ENCODE results near the gene PTPRD.

PTPRD gene

DNA sequence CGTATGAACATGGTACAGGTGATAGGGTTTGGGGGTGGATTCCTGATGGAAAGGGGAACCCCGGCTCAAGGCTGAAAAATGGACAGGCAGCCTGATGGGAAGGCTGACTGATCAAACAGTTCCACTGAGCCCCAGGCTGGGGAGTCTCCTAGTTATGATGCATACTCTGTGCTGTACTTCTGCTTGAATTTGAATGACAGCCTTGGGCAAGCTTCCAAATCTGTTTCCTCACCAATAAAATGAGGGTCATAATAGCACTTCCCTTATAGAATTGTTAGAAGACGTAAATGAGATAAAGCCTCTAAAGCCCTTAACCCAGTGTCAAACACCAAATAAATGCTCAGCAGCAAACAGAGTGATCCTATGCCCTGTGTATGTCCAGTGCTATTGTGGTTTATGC lies 2334.8 kb downstream of the PTPRD start:
- Histone ChIP-seq H3K36me3 (ENCODE audit: low read length) (no peaks in the 10 kb centered on the region), H3K27me3 (ENCODE audit: low read length) (no peaks in the 10 kb centered on the region), H3K27ac (ENCODE audit: low read depth, low read length) (no peak overlapping the region), H3K4me3 (ENCODE audit: insufficient read depth, low read length, poor library complexity, severe bottlenecking) (no peak overlapping the region), H3K79me2 (ENCODE audit: insufficient read depth, low read length) (no peaks in the 10 kb centered on the region), H3F3A (ENCODE audit: insufficient read depth) (no peaks in the 10 kb centered on the region), H3K4me2 (ENCODE audit: low read depth, low read length, poor library complexity, severe bottlenecking) (no peak overlapping the region), H3K9me3 (ENCODE audit: insufficient read depth, low read length) (no peaks in the 10 kb centered on the region; the same call in 1 of the 2 replicates), H3K9ac (ENCODE audit: low read length) (no peak overlapping the region), H3K9me2 (replicated peaks; ENCODE audit: insufficient read depth, low read length) (no peaks in the 10 kb centered on the region), H4K20me1 (ENCODE audit: low read depth, low read length) (no peaks in the 10 kb centered on the region), H2AFZ (ENCODE audit: low read depth, low read length, severe bottlenecking) (no peak overlapping the region)
- TF ChIP-seq, protein P1, sequence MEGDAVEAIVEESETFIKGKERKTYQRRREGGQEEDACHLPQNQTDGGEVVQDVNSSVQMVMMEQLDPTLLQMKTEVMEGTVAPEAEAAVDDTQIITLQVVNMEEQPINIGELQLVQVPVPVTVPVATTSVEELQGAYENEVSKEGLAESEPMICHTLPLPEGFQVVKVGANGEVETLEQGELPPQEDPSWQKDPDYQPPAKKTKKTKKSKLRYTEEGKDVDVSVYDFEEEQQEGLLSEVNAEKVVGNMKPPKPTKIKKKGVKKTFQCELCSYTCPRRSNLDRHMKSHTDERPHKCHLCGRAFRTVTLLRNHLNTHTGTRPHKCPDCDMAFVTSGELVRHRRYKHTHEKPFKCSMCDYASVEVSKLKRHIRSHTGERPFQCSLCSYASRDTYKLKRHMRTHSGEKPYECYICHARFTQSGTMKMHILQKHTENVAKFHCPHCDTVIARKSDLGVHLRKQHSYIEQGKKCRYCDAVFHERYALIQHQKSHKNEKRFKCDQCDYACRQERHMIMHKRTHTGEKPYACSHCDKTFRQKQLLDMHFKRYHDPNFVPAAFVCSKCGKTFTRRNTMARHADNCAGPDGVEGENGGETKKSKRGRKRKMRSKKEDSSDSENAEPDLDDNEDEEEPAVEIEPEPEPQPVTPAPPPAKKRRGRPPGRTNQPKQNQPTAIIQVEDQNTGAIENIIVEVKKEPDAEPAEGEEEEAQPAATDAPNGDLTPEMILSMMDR (IDR thresholded peaks at IDR 0.05; ENCODE audit: insufficient read depth, low read length, poor library complexity, severe bottlenecking), result no peak

DNA sequence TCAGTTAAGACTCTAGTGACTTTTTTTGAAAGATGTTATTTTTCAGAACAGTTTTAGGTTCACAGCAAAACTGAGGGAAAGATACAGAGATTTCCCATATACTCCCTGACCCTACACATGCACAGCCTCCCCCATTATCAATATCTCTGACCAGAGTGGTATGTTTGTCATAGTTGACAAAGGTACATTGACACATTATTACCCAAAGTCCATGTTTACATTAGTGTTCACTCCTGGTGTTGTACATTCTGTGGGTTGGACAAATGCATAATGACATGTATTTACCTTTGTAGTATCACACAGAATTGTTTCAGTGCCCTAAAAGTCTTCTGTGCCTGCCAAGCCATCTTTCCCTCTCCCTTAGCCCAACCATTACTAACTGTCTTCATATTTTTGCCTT lies 2342.6 kb downstream of the PTPRD start:
- no peaks in the 10 kb centered on the region; the same call in 1 of the 2 replicates for H3K9me3 ChIP-seq (ENCODE audit: insufficient read depth, low read length)
- H4K20me1 ChIP-seq (ENCODE audit: low read depth, low read length), result no peaks in the 10 kb centered on the region
- no peak overlapping the region for H2AFZ ChIP-seq (ENCODE audit: low read depth, low read length, severe bottlenecking)
- no peaks in the 10 kb centered on the region for H3K36me3 ChIP-seq (ENCODE audit: low read length)
- no peaks in the 10 kb centered on the region for H3F3A ChIP-seq (ENCODE audit: insufficient read depth)
- no peak overlapping the region for H3K9ac ChIP-seq (ENCODE audit: low read length)
- no peaks in the 10 kb centered on the region for H3K79me2 ChIP-seq (ENCODE audit: insufficient read depth, low read length)
- H3K27me3 ChIP-seq (ENCODE audit: low read length), result no peaks in the 10 kb centered on the region
- H3K9me2 ChIP-seq (replicated peaks; ENCODE audit: insufficient read depth, low read length), result no peaks in the 10 kb centered on the region
- H3K27ac ChIP-seq (ENCODE audit: low read depth, low read length), result no peak overlapping the region
- TF ChIP-seq, protein P1 (IDR thresholded peaks at IDR 0.05; ENCODE audit: insufficient read depth, low read length, poor library complexity, severe bottlenecking), result no peak
- TF ChIP-seq EZH2phosphoT487 (conservative IDR thresholded peaks at IDR 0.05; ENCODE audit: low read length), result no peak
- no peak overlapping the region for H3K4me2 ChIP-seq (ENCODE audit: low read depth, low read length, poor library complexity, severe bottlenecking)
- H3K4me3 ChIP-seq (ENCODE audit: insufficient read depth, low read length, poor library complexity, severe bottlenecking), result no peak overlapping the region

DNA sequence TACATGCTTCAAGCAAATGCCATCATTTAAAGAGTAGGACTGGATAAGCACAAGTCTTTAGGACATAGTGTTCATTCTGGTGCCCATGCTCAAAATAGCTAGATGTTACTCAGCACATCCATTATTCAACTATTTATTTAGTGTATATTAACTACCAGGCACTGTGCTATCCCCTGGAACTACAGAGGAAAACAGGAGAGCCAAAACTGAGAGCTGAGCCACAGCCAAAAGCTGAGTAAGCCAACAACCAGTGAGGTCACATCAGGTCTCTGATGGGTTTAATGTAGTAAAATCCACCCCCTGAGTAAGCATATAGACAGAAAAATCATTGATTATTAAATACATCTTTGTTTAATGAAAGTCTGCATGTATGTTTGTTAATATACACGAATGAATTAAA lies 2343.9 kb downstream of the PTPRD start:
- Histone ChIP-seq H2AFZ (ENCODE audit: low read depth, low read length, severe bottlenecking) (no peak overlapping the region), H3K79me2 (ENCODE audit: insufficient read depth, low read length) (no peaks in the 10 kb centered on the region), H3K27ac (ENCODE audit: low read depth, low read length) (no peak overlapping the region), H4K20me1 (ENCODE audit: low read depth, low read length) (no peaks in the 10 kb centered on the region), H3K27me3 (ENCODE audit: low read length) (no peaks in the 10 kb centered on the region), H3K9ac (ENCODE audit: low read length) (no peak overlapping the region), H3K4me3 (ENCODE audit: insufficient read depth, low read length, poor library complexity, severe bottlenecking) (no peak overlapping the region), H3K4me2 (ENCODE audit: low read depth, low read length, poor library complexity, severe bottlenecking) (no peak overlapping the region), H3K36me3 (ENCODE audit: low read length) (no peaks in the 10 kb centered on the region), H3K9me3 (ENCODE audit: insufficient read depth, low read length) (no peaks in the 10 kb centered on the region), H3K9me2 (replicated peaks; ENCODE audit: insufficient read depth, low read length) (no peaks in the 10 kb centered on the region), H3F3A (ENCODE audit: insufficient read depth) (no peaks in the 10 kb centered on the region)
- TF ChIP-seq, protein P1 (IDR thresholded peaks at IDR 0.05; ENCODE audit: insufficient read depth, low read length, poor library complexity, severe bottlenecking), result no peak
- no peak for TF ChIP-seq EZH2phosphoT487 (conservative IDR thresholded peaks at IDR 0.05; ENCODE audit: low read length)
